Nephron (organoid): Measurements from ENCODE around the gene HMCN2.

Source experiments
- H3K27ac Mint-ChIP-seq, 3 experiments: 2 replicates each; pipeline ENCODE4 v1.8.0; 2020; ENCODE audit warnings: mixed read lengths in 3 of 3, mild to moderate bottlenecking in 2 of 3, moderate library complexity in 1 of 3
- H3K27me3 Mint-ChIP-seq: 2 replicates; pipeline ENCODE4 v1.8.0; 2021; ENCODE audit warnings: low read depth, mild to moderate bottlenecking, moderate library complexity, mixed read lengths
- H3K36me3 Mint-ChIP-seq: 2 replicates; pipeline ENCODE4 v1.8.0; 2020; ENCODE audit warnings: low read depth, mixed read lengths
- H3K4me1 Mint-ChIP-seq: 2 replicates; pipeline ENCODE4 v1.8.0; 2020; ENCODE audit warnings: mixed read lengths
- H3K4me3 Mint-ChIP-seq, 3 experiments: 2 replicates each; pipeline ENCODE4 v1.8.0; 2020; ENCODE audit warnings: mild to moderate bottlenecking in 3 of 3, mixed read lengths in 3 of 3, moderate library complexity in 2 of 3
- H3K9me3 Mint-ChIP-seq: 2 replicates; pipeline ENCODE4 v1.8.0; 2020; ENCODE audit warnings: mixed read lengths
- TF ChIP-seq, protein P1 (sequence below), 3 experiments: fragments of 200-600 bp; sonication (generic); IDR thresholded peaks; one replicate each; pipeline ENCODE4 v1.5.0; 2021; ENCODE audit warnings: antibody characterized with exemption in 3 of 3; ENCODE audit not compliant: unreplicated experiment in 3 of 3

The HMCN2 gene

DNA sequence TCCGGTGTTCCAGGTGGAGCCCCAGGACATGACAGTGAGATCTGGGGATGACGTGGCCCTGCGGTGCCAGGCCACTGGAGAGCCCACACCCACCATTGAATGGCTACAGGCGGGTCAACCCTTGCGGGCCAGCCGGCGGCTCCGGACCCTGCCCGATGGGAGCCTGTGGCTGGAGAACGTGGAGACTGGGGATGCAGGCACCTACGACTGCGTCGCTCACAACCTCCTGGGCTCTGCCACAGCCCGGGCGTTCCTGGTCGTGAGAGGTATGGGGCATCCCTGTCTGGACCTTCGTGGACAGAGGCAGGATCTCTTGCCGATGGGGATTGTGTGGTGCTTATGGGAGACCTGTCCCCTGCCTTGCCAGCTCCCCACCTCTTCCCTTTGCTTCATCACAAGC, 153.2 kb downstream of the HMCN2 start:
- Mint-ChIP-seq H3K27ac (no peak overlapping the region), H3K4me1 (peaks cover 19% of the 10 kb centered on the region), H3K27me3 (peaks cover 78% of the 10 kb centered on the region), H3K36me3 (no peaks in the 10 kb centered on the region), H3K4me3 (no peak overlapping the region), H3K9me3 (no peaks in the 10 kb centered on the region)
- TF ChIP-seq, protein P1, sequence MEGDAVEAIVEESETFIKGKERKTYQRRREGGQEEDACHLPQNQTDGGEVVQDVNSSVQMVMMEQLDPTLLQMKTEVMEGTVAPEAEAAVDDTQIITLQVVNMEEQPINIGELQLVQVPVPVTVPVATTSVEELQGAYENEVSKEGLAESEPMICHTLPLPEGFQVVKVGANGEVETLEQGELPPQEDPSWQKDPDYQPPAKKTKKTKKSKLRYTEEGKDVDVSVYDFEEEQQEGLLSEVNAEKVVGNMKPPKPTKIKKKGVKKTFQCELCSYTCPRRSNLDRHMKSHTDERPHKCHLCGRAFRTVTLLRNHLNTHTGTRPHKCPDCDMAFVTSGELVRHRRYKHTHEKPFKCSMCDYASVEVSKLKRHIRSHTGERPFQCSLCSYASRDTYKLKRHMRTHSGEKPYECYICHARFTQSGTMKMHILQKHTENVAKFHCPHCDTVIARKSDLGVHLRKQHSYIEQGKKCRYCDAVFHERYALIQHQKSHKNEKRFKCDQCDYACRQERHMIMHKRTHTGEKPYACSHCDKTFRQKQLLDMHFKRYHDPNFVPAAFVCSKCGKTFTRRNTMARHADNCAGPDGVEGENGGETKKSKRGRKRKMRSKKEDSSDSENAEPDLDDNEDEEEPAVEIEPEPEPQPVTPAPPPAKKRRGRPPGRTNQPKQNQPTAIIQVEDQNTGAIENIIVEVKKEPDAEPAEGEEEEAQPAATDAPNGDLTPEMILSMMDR (IDR thresholded peaks at IDR 0.05; ENCODE audit: unreplicated experiment in 3 of 3), result no peak

- TF ChIP-seq, protein P1 (IDR thresholded peaks at IDR 0.05; ENCODE audit: unreplicated experiment in 3 of 3), result no peak
- H3K9me3 Mint-ChIP-seq, result no peaks in the 10 kb centered on the region
- H3K36me3 Mint-ChIP-seq, result no peaks in the 10 kb centered on the region
- no peak overlapping the region for H3K27ac Mint-ChIP-seq
- H3K4me1 Mint-ChIP-seq, result peaks cover 19% of the 10 kb centered on the region
- H3K27me3 Mint-ChIP-seq, result peaks cover 76% of the 10 kb centered on the region
- no peak overlapping the region for H3K4me3 Mint-ChIP-seq
These were observed 154.0 kb downstream of the HMCN2 start for GRCh38 chr9:130419521-130420035.

- H3K9me3 Mint-ChIP-seq, result no peaks in the 10 kb centered on the region
- no peaks in the 10 kb centered on the region for H3K36me3 Mint-ChIP-seq
- H3K27me3 Mint-ChIP-seq, result peaks cover 72% of the 10 kb centered on the region
- no peak overlapping the region for H3K4me3 Mint-ChIP-seq
- H3K4me1 Mint-ChIP-seq, result peaks cover 19% of the 10 kb centered on the region
- H3K27ac Mint-ChIP-seq, result no peak overlapping the region
- TF ChIP-seq, protein P1 (IDR thresholded peaks at IDR 0.05; ENCODE audit: unreplicated experiment in 3 of 3), result no peak
These were observed 155.7 kb downstream of the HMCN2 start for GRCh38 chr9:130421154-130421801.

- H3K4me1 Mint-ChIP-seq, result peaks cover 19% of the 10 kb centered on the region
- H3K27ac Mint-ChIP-seq, result no peak overlapping the region
- no peak overlapping the region for H3K4me3 Mint-ChIP-seq
- H3K36me3 Mint-ChIP-seq, result no peaks in the 10 kb centered on the region
- peaks cover 71% of the 10 kb centered on the region for H3K27me3 Mint-ChIP-seq
- TF ChIP-seq, protein P1 (IDR thresholded peaks at IDR 0.05; ENCODE audit: unreplicated experiment in 3 of 3), result no peak
- no peaks in the 10 kb centered on the region for H3K9me3 Mint-ChIP-seq
These were observed 156.3 kb downstream of the HMCN2 start for GRCh38 chr9:130421802-130422276.

DNA sequence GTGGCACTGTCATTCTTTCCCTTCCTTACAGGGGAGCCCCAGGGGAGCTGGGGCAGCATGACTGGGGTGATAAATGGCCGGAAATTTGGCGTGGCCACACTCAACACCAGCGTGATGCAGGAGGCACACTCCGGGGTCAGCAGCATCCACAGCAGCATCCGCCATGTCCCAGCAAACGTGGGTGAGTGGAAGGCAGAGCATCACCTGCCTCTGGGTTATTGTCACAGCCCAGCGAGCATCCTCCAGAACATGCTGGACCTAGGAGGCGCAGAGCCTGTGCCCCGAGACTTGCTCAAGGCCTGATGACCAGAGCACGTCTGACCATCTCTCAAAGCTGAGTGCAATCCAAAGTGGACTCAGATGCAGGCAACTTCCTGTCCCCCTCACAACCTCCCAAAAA, 157.0 kb downstream of the HMCN2 start:
- Mint-ChIP-seq H3K4me3 (no peak overlapping the region), H3K9me3 (no peaks in the 10 kb centered on the region), H3K4me1 (peaks cover 19% of the 10 kb centered on the region), H3K36me3 (no peaks in the 10 kb centered on the region), H3K27me3 (peaks cover 70% of the 10 kb centered on the region), H3K27ac (peak overlapping the region in 2 of 3 experiments; percentile 65)
- TF ChIP-seq, protein P1 (IDR thresholded peaks at IDR 0.05; ENCODE audit: unreplicated experiment in 3 of 3), result no peak

DNA sequence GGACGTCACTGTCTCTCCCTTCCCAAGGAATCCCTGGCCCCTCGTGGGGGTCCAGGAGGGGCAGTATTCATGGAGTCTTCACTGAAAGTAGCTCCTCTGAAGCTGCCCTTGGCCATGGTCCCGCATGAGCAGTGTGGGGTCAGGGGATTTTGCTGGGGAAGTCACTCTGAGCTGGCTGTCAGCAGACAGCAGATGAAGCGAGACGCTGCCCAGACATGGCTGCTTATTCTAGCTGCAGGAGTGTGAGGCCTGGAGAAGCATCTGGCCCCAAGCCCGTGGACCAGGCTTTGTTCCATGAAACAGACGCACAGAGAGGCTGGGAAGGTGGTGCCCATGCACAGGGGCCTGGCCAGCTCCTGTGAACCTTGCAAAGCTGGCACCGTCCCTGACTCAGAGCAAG, 157.7 kb downstream of the HMCN2 start:
- H3K4me1 Mint-ChIP-seq, result peaks cover 19% of the 10 kb centered on the region
- peak overlapping the region in 2 of 3 experiments; percentile 65 for H3K27ac Mint-ChIP-seq
- H3K9me3 Mint-ChIP-seq, result no peaks in the 10 kb centered on the region
- peaks cover 70% of the 10 kb centered on the region for H3K27me3 Mint-ChIP-seq
- no peak overlapping the region for H3K4me3 Mint-ChIP-seq
- TF ChIP-seq, protein P1 (IDR thresholded peaks at IDR 0.05; ENCODE audit: unreplicated experiment in 3 of 3), result no peak
- no peaks in the 10 kb centered on the region for H3K36me3 Mint-ChIP-seq
